Effector memory CD8-positive, alpha-beta T cell (primary cell): ENCODE measurements around the gene RAB11A.

Experiments
- ATAC-seq: fragments of 150-1000 bp; cut with Tn5 transposase; replicated peaks from 2 replicates; pipeline ENCODE4 v1.10.0; 2021; ENCODE audit warnings: mild to moderate bottlenecking, moderate library complexity
- DNase-seq, 3 experiments: peaks; one replicate each; pipeline ENCODE4 v3.0.0; 2021
- H3K27ac Mint-ChIP-seq, 2 donors: one replicate each; pipeline ENCODE4 v1.8.0; 2022; ENCODE audit warnings: mild to moderate bottlenecking in 2 of 2, mixed read lengths in 2 of 2, moderate library complexity in 2 of 2
- H3K27me3 Mint-ChIP-seq, 2 donors: one replicate each; pipeline ENCODE4 v1.8.0; 2022; ENCODE audit warnings: mixed read lengths in 2 of 2
- H3K36me3 Mint-ChIP-seq: one replicate; pipeline ENCODE4 v1.8.0; 2022; ENCODE audit warnings: mild to moderate bottlenecking, moderate library complexity, mixed read lengths; ENCODE audit not compliant: insufficient read depth
- H3K4me1 Mint-ChIP-seq, 2 donors: one replicate each; pipeline ENCODE4 v1.8.0; 2022; ENCODE audit warnings: low read depth in 2 of 2, mixed read lengths in 2 of 2
- H3K4me3 Mint-ChIP-seq, 2 donors: one replicate each; pipeline ENCODE4 v1.8.0; 2022; ENCODE audit warnings: mild to moderate bottlenecking in 2 of 2, mixed read lengths in 2 of 2, moderate library complexity in 2 of 2
- H3K9me3 Mint-ChIP-seq, 2 donors: one replicate each; pipeline ENCODE4 v1.8.0; 2022; ENCODE audit warnings: mixed read lengths in 2 of 2

RAB11A gene

GRCh38 chr15:65907661-65908060, 38.4 kb downstream of the RAB11A start:
- Mint-ChIP-seq H3K9me3 (no peaks in the 10 kb centered on the region), H3K27me3 (no peaks in the 10 kb centered on the region), H3K27ac (no peak overlapping the region), H3K36me3 (peaks cover 9% of the 10 kb centered on the region), H3K4me3 (no peak overlapping the region), H3K4me1 (no peaks in the 10 kb centered on the region)
- DNase-seq (no peak), ATAC-seq (no peak)

- DNase-seq (no peak), ATAC-seq (no peak)
- Mint-ChIP-seq H3K27me3 (no peaks in the 10 kb centered on the region), H3K36me3 (peaks cover 9% of the 10 kb centered on the region), H3K9me3 (no peaks in the 10 kb centered on the region), H3K4me1 (no peaks in the 10 kb centered on the region), H3K27ac (peak overlapping the region; percentile 45 to 86), H3K4me3 (no peak overlapping the region)
These were observed 39.6 kb downstream of the RAB11A start for GRCh38 chr15:65908876-65909275.

- H3K27me3 Mint-ChIP-seq = no peaks in the 10 kb centered on the region
- no peak overlapping the region for H3K4me3 Mint-ChIP-seq
- H3K9me3 Mint-ChIP-seq = no peaks in the 10 kb centered on the region
- no peak overlapping the region for H3K27ac Mint-ChIP-seq
- H3K36me3 Mint-ChIP-seq = peaks cover 9% of the 10 kb centered on the region
- no peak for ATAC-seq
- no peak for DNase-seq
- H3K4me1 Mint-ChIP-seq = no peaks in the 10 kb centered on the region
These were observed 40.5 kb downstream of the RAB11A start for GRCh38 chr15:65909831-65910230.

- Mint-ChIP-seq H3K4me3 (no peak overlapping the region), H3K27ac (no peak overlapping the region), H3K4me1 (peaks cover 0 to 2% of the 10 kb centered on the region in 2 donors), H3K36me3 (peaks cover 9% of the 10 kb centered on the region), H3K27me3 (no peaks in the 10 kb centered on the region), H3K9me3 (no peaks in the 10 kb centered on the region)
- DNase-seq (no peak), ATAC-seq (no peak)
These were observed 41.0 kb downstream of the RAB11A start for GRCh38 chr15:65910341-65910740.

GRCh38 chr15:65912235-65912634, 42.9 kb downstream of the RAB11A start:
- H3K27me3 Mint-ChIP-seq = no peaks in the 10 kb centered on the region
- ATAC-seq = no peak

GRCh38 chr15:65913631-65914199, 44.4 kb downstream of the RAB11A start:
- ATAC-seq (no peak), DNase-seq (no peak)
- Mint-ChIP-seq H3K9me3 (no peaks in the 10 kb centered on the region), H3K4me1 (peaks cover 3 to 10% of the 10 kb centered on the region in 2 donors), H3K27ac (no peak overlapping the region), H3K36me3 (no peaks in the 10 kb centered on the region), H3K4me3 (no peak overlapping the region), H3K27me3 (no peaks in the 10 kb centered on the region)

More at GRCh38 chr15:65912235-65912634, 42.9 kb downstream of the RAB11A start:
- peaks cover under 1% of the 10 kb centered on the region for H3K36me3 Mint-ChIP-seq
- H3K4me1 Mint-ChIP-seq = peaks cover 3 to 6% of the 10 kb centered on the region in 2 donors
- H3K27ac Mint-ChIP-seq = no peak overlapping the region
- H3K9me3 Mint-ChIP-seq = no peaks in the 10 kb centered on the region
- no peak overlapping the region for H3K4me3 Mint-ChIP-seq
- DNase-seq = no peak

- H3K27me3 Mint-ChIP-seq = no peaks in the 10 kb centered on the region
- DNase-seq (no peak), ATAC-seq (no peak)
- no peak overlapping the region for H3K4me3 Mint-ChIP-seq
- peaks cover 3 to 10% of the 10 kb centered on the region in 2 donors for H3K4me1 Mint-ChIP-seq
- H3K36me3 Mint-ChIP-seq = no peaks in the 10 kb centered on the region
- H3K9me3 Mint-ChIP-seq = no peaks in the 10 kb centered on the region
- H3K27ac Mint-ChIP-seq = no peak overlapping the region
These were observed 45.1 kb downstream of the RAB11A start for GRCh38 chr15:65914386-65914785.

- no peaks in the 10 kb centered on the region for H3K27me3 Mint-ChIP-seq
- H3K27ac Mint-ChIP-seq = peak overlapping the region in 1 of 2 donors; percentile 57
- DNase-seq (no peak), ATAC-seq (no peak)
- H3K4me3 Mint-ChIP-seq = no peak overlapping the region
- H3K36me3 Mint-ChIP-seq = no peaks in the 10 kb centered on the region
- H3K9me3 Mint-ChIP-seq = no peaks in the 10 kb centered on the region
- peaks cover 3 to 10% of the 10 kb centered on the region in 2 donors for H3K4me1 Mint-ChIP-seq
These were observed 46.0 kb downstream of the RAB11A start for GRCh38 chr15:65914981-65915925.

- ATAC-seq = no peak
- H3K36me3 Mint-ChIP-seq = no peaks in the 10 kb centered on the region
- no peaks in the 10 kb centered on the region for H3K9me3 Mint-ChIP-seq
These were observed 46.9 kb downstream of the RAB11A start for GRCh38 chr15:65916041-65916663.

GRCh38 chr15:65916664-65917406, 47.5 kb downstream of the RAB11A start:
- H3K36me3 Mint-ChIP-seq = no peaks in the 10 kb centered on the region
- no peak overlapping the region for H3K4me3 Mint-ChIP-seq
- H3K9me3 Mint-ChIP-seq = no peaks in the 10 kb centered on the region
- DNase-seq = no peak
- H3K27ac Mint-ChIP-seq = peak overlapping the region; percentile 12 to 41
- no peaks in the 10 kb centered on the region for H3K27me3 Mint-ChIP-seq
- H3K4me1 Mint-ChIP-seq = peaks cover 3 to 10% of the 10 kb centered on the region in 2 donors
- peak; percentile 75 for ATAC-seq

More at GRCh38 chr15:65916041-65916663, 46.9 kb downstream of the RAB11A start:
- Mint-ChIP-seq H3K27me3 (no peaks in the 10 kb centered on the region), H3K4me1 (peaks cover 3 to 10% of the 10 kb centered on the region in 2 donors), H3K4me3 (no peak overlapping the region), H3K27ac (peak overlapping the region in 1 of 2 donors; percentile 57)
- DNase-seq = no peak

GRCh38 chr15:65917407-65917756, 48.1 kb downstream of the RAB11A start:
- Mint-ChIP-seq H3K9me3 (no peaks in the 10 kb centered on the region), H3K27ac (peak overlapping the region; percentile 12 to 41), H3K36me3 (no peaks in the 10 kb centered on the region), H3K27me3 (no peaks in the 10 kb centered on the region), H3K4me1 (peaks cover 3 to 10% of the 10 kb centered on the region in 2 donors), H3K4me3 (no peak overlapping the region)
- no peak for DNase-seq
- no peak for ATAC-seq

- no peak for ATAC-seq
- peaks cover 3 to 10% of the 10 kb centered on the region in 2 donors for H3K4me1 Mint-ChIP-seq
- H3K27ac Mint-ChIP-seq = peak overlapping the region in 1 of 2 donors; percentile 21
- H3K4me3 Mint-ChIP-seq = no peak overlapping the region
- H3K9me3 Mint-ChIP-seq = no peaks in the 10 kb centered on the region
- DNase-seq = no peak
- H3K36me3 Mint-ChIP-seq = no peaks in the 10 kb centered on the region
- H3K27me3 Mint-ChIP-seq = no peaks in the 10 kb centered on the region
These were observed 48.6 kb downstream of the RAB11A start for GRCh38 chr15:65917936-65918335.

GRCh38 chr15:65918357-65918920, 49.1 kb downstream of the RAB11A start:
- no peaks in the 10 kb centered on the region for H3K27me3 Mint-ChIP-seq
- peaks cover 3 to 10% of the 10 kb centered on the region in 2 donors for H3K4me1 Mint-ChIP-seq
- H3K27ac Mint-ChIP-seq = peak overlapping the region in 1 of 2 donors; percentile 21
- ATAC-seq (no peak), DNase-seq (no peak)
- H3K9me3 Mint-ChIP-seq = no peaks in the 10 kb centered on the region
- H3K4me3 Mint-ChIP-seq = no peak overlapping the region
- H3K36me3 Mint-ChIP-seq = no peaks in the 10 kb centered on the region
